ENCODE results near the gene NDUFA3. TPM values are rescaled to one million over a fixed set of nuclear protein-coding genes. Genes with fewer than 3 reads are reported as not detected.
A peak's percentile ranks its signal among the peaks of the same experiment; 100 is the strongest.

The NDUFA3 gene
- total RNA-seq (2021) (119 and 134 TPM in 2 replicates), Bru-seq, nascent RNA (percentile 75 among the genes with signal in this experiment), BruChase-seq, experiment 1, labeled RNA remaining after a 2-hour chase (percentile 78 among the genes with signal in this experiment), BruChase-seq, experiment 2, labeled RNA remaining after a 6-hour chase (percentile 74 among the genes with signal in this experiment)
- long read RNA-seq, transcript NDUFA3-213 (3 exons, 541 nt): minor isoform, 11 of 240 reads
- long read RNA-seq, transcript NDUFA3-214 (4 exons, 963 nt): major isoform, 187 of 240 reads
- long read RNA-seq, transcript NDUFA3-202 (5 exons, 435 nt): minor isoform, 25 of 240 reads
- long read RNA-seq, partial matches to known transcripts: 5 of 240 reads
- long read RNA-seq, other reads (novel, unspliced or antisense): 5 of 240 reads

DNA sequence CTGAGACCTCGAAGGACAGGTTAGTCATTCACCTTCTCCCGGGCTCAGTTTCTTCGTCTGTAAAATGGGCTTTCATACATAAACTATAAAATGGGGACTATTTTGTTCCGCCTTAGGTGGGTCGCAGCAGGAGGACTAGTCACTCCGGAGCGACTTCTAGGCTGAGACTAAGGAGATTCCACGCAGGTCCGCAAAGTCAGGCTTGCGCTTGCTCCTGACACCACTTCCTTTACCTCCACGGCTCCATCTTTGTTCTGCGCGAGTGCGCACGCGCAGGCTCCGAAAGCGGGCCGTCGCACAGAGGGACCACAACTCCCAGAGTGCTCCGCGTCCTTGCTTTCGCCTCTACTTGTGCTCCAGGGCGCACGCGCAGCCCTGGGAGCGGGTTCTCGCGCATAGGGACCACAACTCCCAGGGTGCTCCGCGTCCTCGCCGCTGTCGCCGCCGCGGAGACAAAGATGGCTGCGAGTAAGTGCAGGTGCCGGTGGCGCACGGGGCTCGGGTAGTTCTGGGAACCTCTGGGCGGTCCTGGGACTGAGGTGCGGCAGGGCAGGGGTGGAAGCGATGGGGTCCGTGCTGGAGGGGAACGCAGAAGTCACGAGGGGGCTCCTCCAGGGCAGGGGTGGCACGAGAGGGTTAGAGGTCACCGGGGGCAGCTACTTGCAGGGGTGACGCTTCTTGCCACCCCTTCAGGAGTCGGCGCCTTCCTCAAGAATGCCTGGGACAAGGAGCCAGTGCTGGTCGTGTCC is at the start of gene NDUFA3:
NDUFA3 (plus strand) TSS at position 435 of the 749 bp plus-strand sequence; CDS start at position 459, 24 bp downstream.
- Histone ChIP-seq H3K27me3 (ENCODE audit: insufficient read depth, low read depth) (no peaks in the 10 kb centered on the region), H3F3A (ENCODE audit: insufficient read depth, low read depth) (peaks cover 29% of the 10 kb centered on the region), H3K4me3 (peak within 1 kb of the TSS; percentile 68), H2AFZ (peak within 1 kb of the TSS; percentile 91), H3K79me2 (ENCODE audit: low read depth) (peaks cover 23% of the 10 kb centered on the region), H3K9me2 (ENCODE audit: insufficient read depth) (no peaks in the 10 kb centered on the region), H3K4me2 (peak within 1 kb of the TSS; percentile 87), H3K27ac (no peak within 1 kb of the TSS), H3K9me3 (ENCODE audit: insufficient read depth, low read depth) (no peaks in the 10 kb centered on the region), H3K36me3 (ENCODE audit: low read depth) (peaks cover 18% of the 10 kb centered on the region; the same call in 1 of the 2 replicates), H4K20me1 (ENCODE audit: insufficient read depth) (no peaks in the 10 kb centered on the region), H3K4me1 (replicated peaks; ENCODE audit: insufficient read depth) (0 out of 2 replicates have a peak, but pooled peaks cover 7% of the 10 kb centered on the region)
- POLR2A ChIA-PET (ENCODE audit: unreplicated experiment): interaction anchor here (0.6 kb wide), 1 partner anchor 236 kb away, joined by 3 read pairs; no protein-coding TSS in a partner anchor
- intact Hi-C loops (cut with micrococcal nuclease; ENCODE audit: unreplicated experiment): loop anchor here (1.0 to 5.0 kb wide), 4 partner anchors 13 to 310 kb away; partner anchors contain the start of genes CNOT3, PRPF31 and TFPT
- no TSS peak for BruUV-seq (replicated peaks)
- DNase-seq: peak; percentile 96 to 99
- CTCF ChIA-PET: interaction anchor here (0.7 kb wide), 1 partner anchor 336 kb away, joined by 4 read pairs; no protein-coding TSS in a partner anchor
- TF ChIP-seq EZH2 (IDR thresholded peaks at IDR 0.05; ENCODE audit: low read depth): no peak
- TF ChIP-seq, protein P1, sequence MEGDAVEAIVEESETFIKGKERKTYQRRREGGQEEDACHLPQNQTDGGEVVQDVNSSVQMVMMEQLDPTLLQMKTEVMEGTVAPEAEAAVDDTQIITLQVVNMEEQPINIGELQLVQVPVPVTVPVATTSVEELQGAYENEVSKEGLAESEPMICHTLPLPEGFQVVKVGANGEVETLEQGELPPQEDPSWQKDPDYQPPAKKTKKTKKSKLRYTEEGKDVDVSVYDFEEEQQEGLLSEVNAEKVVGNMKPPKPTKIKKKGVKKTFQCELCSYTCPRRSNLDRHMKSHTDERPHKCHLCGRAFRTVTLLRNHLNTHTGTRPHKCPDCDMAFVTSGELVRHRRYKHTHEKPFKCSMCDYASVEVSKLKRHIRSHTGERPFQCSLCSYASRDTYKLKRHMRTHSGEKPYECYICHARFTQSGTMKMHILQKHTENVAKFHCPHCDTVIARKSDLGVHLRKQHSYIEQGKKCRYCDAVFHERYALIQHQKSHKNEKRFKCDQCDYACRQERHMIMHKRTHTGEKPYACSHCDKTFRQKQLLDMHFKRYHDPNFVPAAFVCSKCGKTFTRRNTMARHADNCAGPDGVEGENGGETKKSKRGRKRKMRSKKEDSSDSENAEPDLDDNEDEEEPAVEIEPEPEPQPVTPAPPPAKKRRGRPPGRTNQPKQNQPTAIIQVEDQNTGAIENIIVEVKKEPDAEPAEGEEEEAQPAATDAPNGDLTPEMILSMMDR (conservative IDR thresholded peaks at IDR 0.05): no peak

DNA sequence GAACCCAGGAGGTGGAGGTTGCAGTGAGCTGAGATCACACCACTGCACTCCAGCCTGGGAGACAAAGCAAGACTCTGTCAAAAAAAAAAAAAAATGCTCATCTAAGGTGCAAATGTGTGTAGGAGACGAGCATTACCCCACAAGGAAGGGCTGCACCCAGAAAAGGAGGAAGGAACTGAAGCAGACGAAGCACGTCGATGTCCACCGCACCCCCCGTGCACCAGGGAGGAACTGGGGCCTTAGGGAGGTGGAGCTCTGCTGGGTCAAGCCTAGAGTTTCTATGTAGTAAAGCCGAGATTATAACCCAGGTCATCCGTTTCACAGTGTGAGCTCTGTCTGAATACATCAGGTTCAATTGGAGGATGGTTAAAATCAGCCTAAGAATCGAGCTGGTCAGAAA is 40.0 kb upstream of the NDUFA3 start:
- no peaks in the 10 kb centered on the region for H3K4me1 ChIP-seq (replicated peaks; ENCODE audit: insufficient read depth)
- no peak overlapping the region for H2AFZ ChIP-seq
- no peaks in the 10 kb centered on the region for H3F3A ChIP-seq (ENCODE audit: insufficient read depth, low read depth)
- peaks cover 35% of the 10 kb centered on the region for H3K27me3 ChIP-seq (ENCODE audit: insufficient read depth, low read depth)
- no peaks in the 10 kb centered on the region for H3K9me3 ChIP-seq (ENCODE audit: insufficient read depth, low read depth)
- no peak overlapping the region for H3K4me3 ChIP-seq
- no peaks in the 10 kb centered on the region for H3K79me2 ChIP-seq (ENCODE audit: low read depth)
- H3K36me3 ChIP-seq (ENCODE audit: low read depth): no peaks in the 10 kb centered on the region
- no peaks in the 10 kb centered on the region for H4K20me1 ChIP-seq (ENCODE audit: insufficient read depth)
- no peak overlapping the region for H3K4me2 ChIP-seq
- intact Hi-C loops (cut with micrococcal nuclease; ENCODE audit: unreplicated experiment): no loop called here
- H3K27ac ChIP-seq: no peak overlapping the region
- BruUV-seq (replicated peaks): no TSS peak
- no peak for DNase-seq
- ChIA-PET POLR2A (ENCODE audit: unreplicated experiment) (no interaction called here), CTCF (no interaction called here)
- H3K9me2 ChIP-seq (ENCODE audit: insufficient read depth): no peaks in the 10 kb centered on the region
- no peak for TF ChIP-seq EZH2 (IDR thresholded peaks at IDR 0.05; ENCODE audit: low read depth)
- TF ChIP-seq, protein P1 (conservative IDR thresholded peaks at IDR 0.05): no peak

DNA sequence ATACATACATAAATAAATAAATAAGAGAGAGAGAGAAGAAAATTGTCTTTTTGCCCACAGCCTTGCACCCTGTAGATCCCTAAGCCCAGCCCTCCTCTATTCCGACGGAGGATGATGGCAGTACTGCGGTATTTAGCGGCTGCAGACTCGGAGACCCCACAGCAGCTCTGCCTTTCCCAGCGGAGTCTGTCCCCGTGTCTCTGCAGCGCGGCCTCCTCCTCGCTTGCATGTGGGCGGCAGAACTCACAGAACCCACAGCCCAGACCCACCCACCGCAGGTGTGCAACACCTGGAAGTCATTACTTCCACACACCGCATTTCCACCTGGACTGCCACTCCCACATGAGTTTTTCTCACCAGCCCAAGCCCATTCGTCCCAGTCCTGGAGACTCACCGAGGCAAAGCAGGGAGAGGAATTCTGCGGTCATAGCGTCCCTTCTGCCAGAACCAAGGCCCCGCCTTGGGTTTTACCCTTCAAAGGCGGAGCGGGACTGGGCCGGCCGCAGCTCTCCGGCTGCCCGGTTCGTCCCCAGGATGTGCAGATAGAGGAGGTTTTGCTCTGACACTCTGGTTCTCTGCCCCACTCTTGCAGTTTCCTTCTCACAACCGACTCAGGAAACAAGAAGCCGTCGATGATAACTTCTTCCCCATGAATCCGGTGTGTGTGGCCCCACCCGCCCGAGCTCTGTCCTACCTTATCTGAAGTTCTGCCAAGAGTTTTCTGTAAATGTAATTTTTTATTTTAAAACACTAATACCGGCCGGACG is 39.1 kb upstream of the NDUFA3 start, which contains the start of gene VSTM1:
VSTM1 (minus strand) TSS at position 548 of the 767 bp plus-strand sequence; CDS start at position 428, 120 bp downstream.
- DNase-seq: no peak
- Histone ChIP-seq H3K36me3 (ENCODE audit: low read depth) (no peaks in the 10 kb centered on the region), H3K4me3 (no peak within 1 kb of the TSS), H4K20me1 (ENCODE audit: insufficient read depth) (no peaks in the 10 kb centered on the region), H3K4me2 (no peak within 1 kb of the TSS), H3K27ac (no peak within 1 kb of the TSS), H3K27me3 (ENCODE audit: insufficient read depth, low read depth) (peaks cover 32% of the 10 kb centered on the region), H3K9me3 (ENCODE audit: insufficient read depth, low read depth) (no peaks in the 10 kb centered on the region), H3K79me2 (ENCODE audit: low read depth) (no peaks in the 10 kb centered on the region), H3F3A (ENCODE audit: insufficient read depth, low read depth) (no peaks in the 10 kb centered on the region), H2AFZ (no peak within 1 kb of the TSS), H3K4me1 (replicated peaks; ENCODE audit: insufficient read depth) (no peaks in the 10 kb centered on the region), H3K9me2 (ENCODE audit: insufficient read depth) (no peaks in the 10 kb centered on the region)
- no peak for TF ChIP-seq EZH2 (IDR thresholded peaks at IDR 0.05; ENCODE audit: low read depth)
- TF ChIP-seq, protein P1 (conservative IDR thresholded peaks at IDR 0.05): no peak
- BruUV-seq (replicated peaks): no TSS peak
- intact Hi-C loops (cut with micrococcal nuclease; ENCODE audit: unreplicated experiment): no loop called here
- ChIA-PET POLR2A (ENCODE audit: unreplicated experiment) (no interaction called here), CTCF (no interaction called here)

All from PC-9 (cell line).